ENCODE measurements around the gene CD1D. TPM values are rescaled to one million over a fixed set of nuclear protein-coding genes. Genes with fewer than 3 reads are reported as not detected.
"Not testable (repeated sequence)": the region's sequence is repeated elsewhere in the genome, so short reads cannot be mapped to it uniquely, and the experiment has no call there.

Gene CD1D
- polyA plus RNA-seq, 6 donors from 2014 or later, result 4.1 to 19.4 (median 11.6) TPM

DNA sequence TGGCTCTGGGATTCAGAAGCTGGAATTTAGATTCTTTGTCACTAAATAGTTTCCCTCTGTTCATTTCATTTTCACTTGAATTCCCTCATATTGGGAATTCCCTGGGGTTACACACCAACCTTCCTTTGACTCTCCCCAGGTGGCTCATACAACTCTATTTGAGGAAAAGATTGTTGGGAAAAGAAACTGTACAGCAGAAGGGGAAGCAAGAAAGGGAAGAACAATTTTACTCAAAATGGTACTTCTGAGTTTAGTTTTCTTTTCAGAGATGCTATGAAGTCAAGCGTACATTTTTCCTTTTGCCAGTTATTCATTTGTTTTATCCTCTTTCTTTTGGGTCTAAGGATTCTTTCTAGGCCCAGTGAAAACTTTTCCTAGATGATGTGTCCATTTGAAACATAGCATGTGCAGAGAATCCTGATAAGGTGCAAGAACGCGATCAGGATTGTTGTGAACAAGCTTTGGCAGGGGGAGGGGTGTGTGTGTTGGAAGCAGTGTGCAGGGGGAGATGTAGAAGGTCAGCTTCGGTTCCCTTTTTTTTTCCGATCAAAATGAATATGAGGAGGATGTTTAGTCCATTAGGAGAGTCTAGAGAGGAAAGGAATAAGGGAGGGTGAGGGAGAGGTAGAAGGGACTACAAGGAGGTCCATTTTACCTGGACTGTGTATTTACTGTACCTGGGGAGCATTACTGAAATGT, 26.8 kb upstream of the CD1D start:
- no peak for ATAC-seq (ENCODE audit: low read depth in 2 of 2)
- peak overlapping the region in 1 of 8 donors; percentile 40 for H3K4me3 Mint-ChIP-seq

DNA sequence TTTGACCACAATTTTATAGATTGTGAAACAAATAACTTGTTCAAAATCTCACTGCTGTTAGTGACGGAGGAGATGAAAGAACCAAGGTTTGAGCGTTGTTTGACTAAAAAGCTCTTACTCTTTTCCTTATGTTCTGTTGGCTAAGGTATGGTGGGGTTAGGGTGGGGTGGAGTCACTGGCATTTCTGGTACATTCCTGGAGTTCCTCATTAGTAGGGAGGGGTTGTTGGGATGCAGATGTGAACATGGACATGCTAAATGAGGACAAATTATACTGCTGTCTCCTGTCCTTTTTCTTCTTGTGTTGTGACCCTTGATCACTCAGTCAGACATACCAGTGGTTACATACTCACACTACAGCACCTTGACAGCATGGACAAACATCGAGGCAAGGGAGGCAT, 26.2 kb upstream of the CD1D start:
- H3K27me3 Mint-ChIP-seq, result no peaks in the 10 kb centered on the region
- peaks cover 0 to 2% (median 0%) of the 10 kb centered on the region in 7 donors for H3K9me3 Mint-ChIP-seq
- ATAC-seq (ENCODE audit: low read depth in 2 of 2), result no peak
- no peak for DNase-seq
- H3K4me3 Mint-ChIP-seq, result no peak overlapping the region
- H3K4me1 Mint-ChIP-seq, result peaks cover 33 to 41% (median 37%) of the 10 kb centered on the region in 3 donors
- H3K27ac Mint-ChIP-seq, result peak overlapping the region in 4 of 6 donors; percentile 2 to 72 (median 59)
- no peaks in the 10 kb centered on the region for H3K36me3 Mint-ChIP-seq

More for the DNA sequence above, 26.8 kb upstream of the CD1D start:
- peaks cover 0 to 2% (median 0%) of the 10 kb centered on the region in 7 donors for H3K9me3 Mint-ChIP-seq
- H3K27me3 Mint-ChIP-seq, result no peaks in the 10 kb centered on the region
- H3K27ac Mint-ChIP-seq, result peak overlapping the region in 3 of 6 donors; percentile 19 to 72 (median 61)
- no peaks in the 10 kb centered on the region for H3K36me3 Mint-ChIP-seq
- no peak for DNase-seq
- peaks cover 39 to 43% (median 43%) of the 10 kb centered on the region in 3 donors for H3K4me1 Mint-ChIP-seq

DNA sequence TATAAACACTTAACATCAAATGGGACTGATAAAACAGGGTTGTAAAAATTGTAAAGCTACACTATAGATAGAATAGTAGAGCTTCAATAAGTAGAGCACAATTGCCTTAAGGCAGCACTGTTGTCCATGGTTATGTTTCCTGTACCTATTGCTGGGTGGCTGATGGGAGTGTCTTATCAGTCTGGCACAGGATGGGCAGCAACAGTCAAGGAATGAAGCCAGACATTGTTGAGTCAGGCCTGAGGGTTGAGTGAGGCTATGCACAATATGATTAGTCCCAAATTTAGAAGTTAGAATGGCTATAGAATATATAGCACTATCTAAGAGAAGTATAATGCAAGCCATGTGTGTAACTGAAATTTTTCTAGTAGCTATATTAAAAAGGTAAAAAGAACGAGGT, 25.0 kb upstream of the CD1D start:
- H3K27me3 Mint-ChIP-seq, result no peaks in the 10 kb centered on the region
- no peak overlapping the region for H3K4me3 Mint-ChIP-seq
- peaks cover 0 to 2% (median 0%) of the 10 kb centered on the region in 7 donors for H3K9me3 Mint-ChIP-seq
- H3K4me1 Mint-ChIP-seq, result peaks cover 28 to 36% (median 29%) of the 10 kb centered on the region in 3 donors
- H3K36me3 Mint-ChIP-seq, result no peaks in the 10 kb centered on the region
- DNase-seq (no peak), ATAC-seq (ENCODE audit: low read depth in 2 of 2) (no peak)
- no peak overlapping the region for H3K27ac Mint-ChIP-seq

DNA sequence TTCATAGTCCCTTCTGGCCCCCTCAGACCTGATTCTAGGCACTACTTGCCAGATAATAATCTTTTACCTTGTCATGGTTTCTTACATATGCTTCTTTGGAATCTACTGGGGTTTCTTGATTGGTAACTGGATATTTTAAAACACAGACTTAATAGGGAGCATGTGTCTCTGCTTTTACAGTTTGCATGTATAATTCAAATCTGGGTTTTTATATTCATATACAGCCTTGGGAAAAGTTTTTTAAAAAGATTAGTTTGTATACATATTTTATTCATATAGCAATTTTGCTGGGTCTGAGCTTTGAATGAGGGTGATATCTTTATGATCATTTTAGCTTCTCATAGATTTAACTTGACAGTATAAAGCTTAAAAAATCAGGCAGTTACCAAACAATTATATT, 21.1 kb upstream of the CD1D start:
- ATAC-seq (ENCODE audit: low read depth in 2 of 2), result no peak
- peaks cover 0 to 5% (median 0%) of the 10 kb centered on the region in 7 donors for H3K9me3 Mint-ChIP-seq
- no peak for DNase-seq
- H3K27me3 Mint-ChIP-seq, result no peaks in the 10 kb centered on the region
- H3K4me3 Mint-ChIP-seq, result no peak overlapping the region
- H3K36me3 Mint-ChIP-seq, result no peaks in the 10 kb centered on the region
- H3K27ac Mint-ChIP-seq, result no peak overlapping the region
- H3K4me1 Mint-ChIP-seq, result peaks cover 37 to 42% (median 38%) of the 10 kb centered on the region in 3 donors

DNA sequence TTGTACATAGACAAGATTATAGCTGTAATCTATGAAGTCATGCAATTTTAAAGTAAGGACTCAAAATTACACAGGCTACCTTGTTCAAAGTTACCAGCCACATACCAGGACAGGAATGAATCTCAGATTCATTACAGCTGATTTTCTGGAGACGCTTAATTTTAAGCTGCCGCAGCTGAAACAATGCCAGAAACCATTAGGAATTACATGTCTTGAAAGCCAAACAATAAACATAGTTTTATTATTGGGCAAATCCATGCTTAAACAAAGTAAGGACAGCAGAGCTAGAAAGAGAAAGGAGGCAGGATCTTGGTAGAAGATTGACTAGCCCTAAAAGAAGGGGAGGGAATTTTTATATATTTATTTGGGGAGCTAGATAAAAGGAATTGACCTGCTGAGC, 19.2 kb upstream of the CD1D start:
- DNase-seq, result no peak
- Mint-ChIP-seq H3K36me3 (peaks cover 0 to 5% of the 10 kb centered on the region in 2 donors), H3K27ac (no peak overlapping the region), H3K4me3 (peak overlapping the region in 1 of 8 donors; percentile 51), H3K9me3 (peaks cover 0 to 8% (median 3%) of the 10 kb centered on the region in 7 donors), H3K27me3 (no peaks in the 10 kb centered on the region), H3K4me1 (peaks cover 34 to 45% (median 38%) of the 10 kb centered on the region in 3 donors)
- ATAC-seq (ENCODE audit: low read depth in 2 of 2), result no peak

DNA sequence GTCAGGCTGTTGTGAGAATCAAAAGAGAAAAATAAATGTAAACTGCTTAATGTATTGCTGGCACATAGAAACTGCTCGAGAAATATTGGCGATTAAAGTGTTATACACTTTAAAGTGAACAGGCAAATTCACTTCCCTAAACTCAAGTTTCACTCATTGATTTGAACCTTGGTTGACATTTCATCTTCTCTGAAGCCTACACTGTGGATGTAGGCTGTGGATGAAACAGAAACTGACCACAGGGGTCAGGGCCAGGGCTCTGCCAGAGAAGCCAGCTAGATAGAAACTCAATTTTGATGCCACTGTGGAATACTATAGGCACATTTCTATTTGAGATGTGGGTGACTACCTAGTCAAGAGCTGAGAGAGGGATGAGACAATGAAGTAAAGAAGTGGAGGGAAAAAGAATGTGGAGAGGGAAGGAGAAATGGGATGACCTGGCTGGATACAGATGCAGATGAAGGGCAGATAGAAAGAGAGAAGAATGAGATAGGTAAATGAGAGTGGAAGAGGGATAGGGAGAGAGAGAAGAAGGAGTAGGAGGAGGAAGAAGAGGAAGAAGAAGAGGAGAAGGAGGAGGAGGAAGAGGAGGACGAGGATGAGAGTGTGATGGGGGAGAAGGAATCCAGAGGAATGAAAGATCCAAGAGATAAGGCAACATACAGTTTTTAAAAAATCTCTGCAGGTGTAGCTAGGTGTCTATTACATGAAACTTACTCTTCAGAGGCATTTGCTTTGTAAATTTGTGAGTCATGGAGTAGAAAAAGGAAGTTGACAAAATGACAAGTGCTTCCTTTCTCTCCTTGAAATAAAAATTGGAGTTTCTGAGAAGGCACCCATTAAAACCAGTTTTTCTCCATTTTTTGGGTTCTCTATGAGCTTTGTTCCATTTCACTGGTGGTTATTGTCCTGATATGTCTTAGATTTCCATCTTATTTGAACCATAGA, 17.4 kb upstream of the CD1D start:
- Mint-ChIP-seq H3K27me3 (no peaks in the 10 kb centered on the region), H3K9me3 (peaks cover 0 to 8% (median 3%) of the 10 kb centered on the region in 7 donors), H3K36me3 (peaks cover 0 to 5% of the 10 kb centered on the region in 2 donors), H3K4me1 (peaks cover 38 to 50% (median 43%) of the 10 kb centered on the region in 3 donors), H3K27ac (peak overlapping the region in 4 of 6 donors; percentile 6 to 75 (median 50)), H3K4me3 (peak overlapping the region in 7 of 8 donors; percentile 55 to 92 (median 74))
- ATAC-seq (ENCODE audit: low read depth in 2 of 2) (peak; percentile 88 to 91), DNase-seq (peak; percentile 29)

DNA sequence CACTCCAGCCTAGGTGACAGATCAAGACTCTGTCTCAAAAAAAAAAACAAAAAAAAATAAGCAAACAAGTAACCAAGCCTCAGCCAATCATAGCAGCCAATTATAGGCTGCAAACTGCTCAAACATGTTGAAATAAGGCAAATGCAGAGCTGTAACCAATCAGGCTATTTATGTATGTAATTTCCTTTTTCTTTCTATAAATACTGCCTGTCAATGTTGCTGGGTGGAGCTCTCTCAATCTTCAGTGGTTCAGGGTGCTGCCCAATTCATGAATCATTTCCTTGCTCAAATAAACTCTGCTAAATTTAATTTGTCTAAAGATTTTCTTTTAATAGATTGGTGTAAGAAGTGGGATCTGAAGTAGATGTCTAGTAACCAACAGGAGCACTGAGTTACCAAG, 11.6 kb upstream of the CD1D start:
- DNase-seq (no peak), ATAC-seq (ENCODE audit: low read depth in 2 of 2) (no peak)
- peaks cover 4 to 5% of the 10 kb centered on the region in 2 donors for H3K36me3 Mint-ChIP-seq
- peaks cover 0 to 17% (median 8%) of the 10 kb centered on the region in 7 donors for H3K9me3 Mint-ChIP-seq
- peaks cover 18 to 20% (median 18%) of the 10 kb centered on the region in 3 donors for H3K4me1 Mint-ChIP-seq
- no peak overlapping the region for H3K27ac Mint-ChIP-seq
- H3K27me3 Mint-ChIP-seq, result no peaks in the 10 kb centered on the region
- H3K4me3 Mint-ChIP-seq, result peak overlapping the region in 2 of 8 donors; percentile 65 to 80

DNA sequence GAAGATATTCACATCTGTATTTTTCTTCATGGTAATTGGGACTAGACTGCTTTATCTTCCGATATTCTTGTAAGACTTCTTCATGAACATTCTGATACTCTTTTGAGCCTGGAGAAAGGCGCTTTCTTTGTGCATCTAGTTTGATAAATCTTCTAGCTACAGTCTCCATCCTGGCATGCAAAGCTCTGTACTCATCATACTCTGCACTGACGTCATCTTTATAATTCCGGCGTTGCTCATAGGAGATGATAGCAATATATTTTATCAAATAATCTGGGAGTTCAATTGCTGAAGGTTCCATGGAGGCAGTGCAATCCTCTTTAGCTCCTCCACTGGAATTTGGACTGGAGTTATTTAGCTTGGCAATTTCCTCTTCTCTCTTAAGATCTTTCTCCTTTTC, 4.8 kb upstream of the CD1D start:
- ATAC-seq (ENCODE audit: low read depth in 2 of 2); DNase-seq; H3K27me3 Mint-ChIP-seq; H3K36me3 Mint-ChIP-seq; H3K9me3 Mint-ChIP-seq: not testable (repeated sequence)
- peak overlapping the region; percentile 54 to 94 (median 76) for H3K27ac Mint-ChIP-seq
- peak overlapping the region in 5 of 8 donors; percentile 16 to 89 (median 80) for H3K4me3 Mint-ChIP-seq
- H3K4me1 Mint-ChIP-seq, result peaks cover 36 to 50% (median 42%) of the 10 kb centered on the region in 3 donors

DNA sequence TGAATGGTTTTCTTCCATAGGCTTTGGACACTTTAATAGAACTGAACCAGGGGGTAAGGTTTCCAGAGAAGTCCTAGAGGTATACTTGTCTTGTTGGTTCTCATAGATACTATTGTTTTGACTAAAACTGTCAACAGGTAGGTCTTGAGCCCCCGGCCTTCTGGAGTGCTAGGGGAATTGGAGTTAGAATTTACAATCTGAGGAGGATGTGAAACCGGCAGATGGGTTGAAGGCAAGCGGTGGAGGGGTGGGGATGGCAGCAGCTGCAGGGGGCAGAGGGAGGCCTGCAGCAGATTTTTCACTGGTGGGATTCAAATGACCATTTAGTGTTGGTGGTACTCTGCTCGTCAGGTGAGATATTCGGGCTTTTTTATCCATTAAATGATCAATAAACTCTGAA, 4.3 kb upstream of the CD1D start:
- Mint-ChIP-seq H3K9me3 (no peaks in the 10 kb centered on the region), H3K27ac (peak overlapping the region; percentile 54 to 94 (median 76)), H3K4me1 (peaks cover 38 to 54% (median 46%) of the 10 kb centered on the region in 3 donors), H3K36me3 (peaks cover 0 to 2% of the 10 kb centered on the region in 2 donors), H3K4me3 (peak overlapping the region; percentile 68 to 91 (median 86)), H3K27me3 (no peaks in the 10 kb centered on the region)
- DNase-seq, result peak; percentile 61
- peak; percentile 42 to 44 for ATAC-seq (ENCODE audit: low read depth in 2 of 2)

DNA sequence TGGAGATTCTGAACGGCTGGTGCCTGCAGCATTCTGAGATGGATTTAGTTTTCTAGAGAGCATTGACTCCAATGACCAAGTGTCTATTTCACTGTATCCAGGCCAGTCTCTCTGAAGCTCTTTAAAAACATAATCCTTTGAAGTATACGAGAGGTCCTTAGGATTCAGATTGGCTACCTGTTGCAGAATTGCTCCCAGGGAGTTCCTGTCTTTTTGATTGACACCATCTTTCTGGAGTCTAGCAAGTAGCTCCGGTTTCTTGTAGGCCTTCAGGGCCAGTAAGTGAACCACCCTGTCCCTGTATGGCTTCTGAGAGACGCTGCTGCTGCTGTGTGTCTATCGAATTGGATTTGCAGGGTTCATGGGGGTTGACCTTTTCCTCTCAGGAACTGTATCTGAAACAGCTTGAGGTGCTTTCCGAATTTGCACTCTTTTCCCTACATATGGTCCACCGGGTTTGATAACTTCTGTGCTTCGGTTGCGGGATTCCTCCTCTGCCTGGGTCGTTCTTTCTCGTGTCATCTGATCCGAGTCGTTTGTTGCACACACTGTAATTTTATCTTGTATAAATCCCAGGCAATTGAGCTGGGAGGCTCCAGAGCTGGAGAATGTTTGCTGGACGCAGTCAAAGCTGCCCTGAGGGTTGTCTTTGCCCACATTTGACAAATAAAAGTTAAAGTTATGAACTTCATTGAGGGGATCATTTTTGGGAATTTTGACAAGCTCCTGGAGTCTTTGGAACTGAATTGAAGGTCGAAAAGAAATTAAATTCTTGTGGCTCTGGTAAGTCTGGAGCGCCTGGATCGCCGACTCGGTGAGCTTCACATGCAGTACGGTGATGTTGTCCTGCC, 3.6 kb upstream of the CD1D start:
- H3K9me3 Mint-ChIP-seq; H3K36me3 Mint-ChIP-seq; H3K27me3 Mint-ChIP-seq; DNase-seq; ATAC-seq (ENCODE audit: low read depth in 2 of 2): not testable (repeated sequence)
- Mint-ChIP-seq H3K27ac (peak overlapping the region in 5 of 6 donors; percentile 58 to 94 (median 81)), H3K4me3 (peak overlapping the region; percentile 68 to 91 (median 86)), H3K4me1 (peaks cover 45 to 61% (median 53%) of the 10 kb centered on the region in 3 donors)

DNA sequence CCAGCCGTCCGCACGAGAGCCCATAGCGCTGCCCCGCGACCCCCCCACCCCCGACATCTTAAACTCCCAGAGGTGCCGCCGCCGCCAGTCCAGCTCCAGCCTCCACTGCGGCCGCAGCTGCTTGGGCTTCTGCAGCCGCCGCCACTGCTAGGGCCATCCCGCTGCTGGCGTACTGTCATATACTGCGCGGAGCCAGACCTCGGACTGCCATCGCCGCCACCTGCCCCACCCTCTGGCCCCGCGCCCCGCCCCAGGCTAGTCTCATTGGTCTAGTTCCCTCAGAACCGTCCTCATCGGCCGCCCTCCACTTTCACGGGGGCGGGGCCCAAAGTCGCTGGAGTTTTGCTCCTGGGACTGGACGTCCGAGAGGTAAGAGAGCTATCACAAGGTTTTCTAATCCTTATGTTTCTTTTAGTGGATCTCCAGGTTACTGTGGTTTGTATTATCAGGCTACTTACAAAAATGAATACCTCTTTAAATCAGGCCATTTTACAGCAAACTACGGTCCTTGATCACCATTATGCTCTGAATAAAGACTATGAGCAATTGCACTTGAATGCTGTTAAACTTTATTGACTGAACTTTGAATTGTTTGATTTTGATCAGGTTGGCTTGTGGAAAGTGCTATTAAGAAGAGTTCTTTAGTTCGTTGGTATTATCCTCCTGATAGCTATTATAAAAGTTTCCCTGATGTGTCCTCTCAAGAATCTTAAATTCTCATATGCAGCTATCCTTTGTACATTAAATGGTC, 2.8 kb upstream of the CD1D start:
- peaks cover 52 to 69% (median 61%) of the 10 kb centered on the region in 3 donors for H3K4me1 Mint-ChIP-seq
- ATAC-seq (ENCODE audit: low read depth in 2 of 2) (peak; percentile 46 to 53), DNase-seq (peak; percentile 67)
- peaks cover 4 to 11% of the 10 kb centered on the region in 2 donors for H3K36me3 Mint-ChIP-seq
- H3K4me3 Mint-ChIP-seq, result peak overlapping the region; percentile 68 to 91 (median 86)
- peak overlapping the region in 5 of 6 donors; percentile 28 to 94 (median 85) for H3K27ac Mint-ChIP-seq
- H3K9me3 Mint-ChIP-seq, result no peaks in the 10 kb centered on the region
- H3K27me3 Mint-ChIP-seq, result no peaks in the 10 kb centered on the region
